ENCODE data around the gene TMEM191C. TPM values are rescaled to one million over a fixed set of nuclear protein-coding genes. Genes with fewer than 3 reads are reported as not detected.
A peak's percentile ranks its signal among the peaks of the same experiment; 100 is the strongest.

The TMEM191C gene
- total RNA-seq, 2 donors from 2014 or later: 0.33 TPM; not detected in 1

DNA sequence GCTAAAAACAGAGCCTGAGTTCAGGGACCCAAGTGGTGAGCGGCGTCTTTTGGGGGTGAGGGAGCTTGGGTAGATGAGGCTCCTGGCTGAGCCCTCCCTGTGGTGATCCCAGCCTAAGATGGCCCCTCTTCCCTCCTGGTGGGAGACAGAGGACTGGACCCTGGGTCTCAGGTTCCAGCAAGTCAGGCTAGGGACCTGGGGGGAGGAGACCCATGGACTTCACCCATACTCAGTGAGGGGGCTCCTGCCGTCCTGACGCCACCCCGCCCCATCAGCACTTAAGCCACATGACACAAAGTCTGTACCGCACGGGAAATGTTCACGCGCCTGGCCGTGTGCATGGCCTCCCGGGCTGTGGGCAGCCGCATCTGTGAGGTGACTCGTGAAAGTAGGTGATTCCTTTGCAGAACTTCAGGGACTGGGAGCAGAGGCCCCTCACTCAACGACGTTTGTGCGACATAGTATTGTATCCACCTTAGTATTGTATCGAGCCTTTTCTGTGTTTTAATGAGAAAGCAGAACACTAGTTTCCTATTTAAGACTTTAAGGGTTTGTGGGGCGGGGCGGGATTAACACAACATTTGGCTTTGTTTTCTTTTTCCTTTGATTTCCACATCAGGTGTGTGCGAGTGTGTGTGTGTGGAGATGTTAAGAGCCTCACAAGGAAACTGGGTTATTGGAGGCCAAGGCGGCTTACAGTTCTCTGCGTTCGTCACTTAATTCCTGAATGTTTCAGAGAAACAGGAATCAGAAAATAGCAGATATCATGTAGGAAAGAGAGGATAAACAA, 18.4 kb upstream of the TMEM191C start:
- peaks cover 30% of the 10 kb centered on the region for H3K4me1 ChIP-seq
- no peak overlapping the region for H3K4me3 ChIP-seq
- DNase-seq: peak in 3 of 4 donors; percentile 1 to 10 (median 4)
- no peaks in the 10 kb centered on the region for H3K27me3 ChIP-seq
- intact Hi-C loops (cut with DNase I): no loop called here
- 93% methylated on average over 18 to 23 of the region's 23 CpGs for WGBS, 2 donors
- no peak for ATAC-seq
- no peak for TF ChIP-seq POLR2A (IDR thresholded peaks at IDR 0.05)
- TF ChIP-seq, protein P1, sequence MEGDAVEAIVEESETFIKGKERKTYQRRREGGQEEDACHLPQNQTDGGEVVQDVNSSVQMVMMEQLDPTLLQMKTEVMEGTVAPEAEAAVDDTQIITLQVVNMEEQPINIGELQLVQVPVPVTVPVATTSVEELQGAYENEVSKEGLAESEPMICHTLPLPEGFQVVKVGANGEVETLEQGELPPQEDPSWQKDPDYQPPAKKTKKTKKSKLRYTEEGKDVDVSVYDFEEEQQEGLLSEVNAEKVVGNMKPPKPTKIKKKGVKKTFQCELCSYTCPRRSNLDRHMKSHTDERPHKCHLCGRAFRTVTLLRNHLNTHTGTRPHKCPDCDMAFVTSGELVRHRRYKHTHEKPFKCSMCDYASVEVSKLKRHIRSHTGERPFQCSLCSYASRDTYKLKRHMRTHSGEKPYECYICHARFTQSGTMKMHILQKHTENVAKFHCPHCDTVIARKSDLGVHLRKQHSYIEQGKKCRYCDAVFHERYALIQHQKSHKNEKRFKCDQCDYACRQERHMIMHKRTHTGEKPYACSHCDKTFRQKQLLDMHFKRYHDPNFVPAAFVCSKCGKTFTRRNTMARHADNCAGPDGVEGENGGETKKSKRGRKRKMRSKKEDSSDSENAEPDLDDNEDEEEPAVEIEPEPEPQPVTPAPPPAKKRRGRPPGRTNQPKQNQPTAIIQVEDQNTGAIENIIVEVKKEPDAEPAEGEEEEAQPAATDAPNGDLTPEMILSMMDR (IDR thresholded peaks at IDR 0.05): no peak
- peaks cover 0 to 10% of the 10 kb centered on the region in 2 donors for H3K36me3 ChIP-seq (replicated peaks in 1 of 2; ENCODE audit: insufficient read depth in 1 of 2, low read depth in 2 of 2)
- no peak overlapping the region for H3K27ac ChIP-seq
- no peaks in the 10 kb centered on the region for H3K9me3 ChIP-seq

DNA sequence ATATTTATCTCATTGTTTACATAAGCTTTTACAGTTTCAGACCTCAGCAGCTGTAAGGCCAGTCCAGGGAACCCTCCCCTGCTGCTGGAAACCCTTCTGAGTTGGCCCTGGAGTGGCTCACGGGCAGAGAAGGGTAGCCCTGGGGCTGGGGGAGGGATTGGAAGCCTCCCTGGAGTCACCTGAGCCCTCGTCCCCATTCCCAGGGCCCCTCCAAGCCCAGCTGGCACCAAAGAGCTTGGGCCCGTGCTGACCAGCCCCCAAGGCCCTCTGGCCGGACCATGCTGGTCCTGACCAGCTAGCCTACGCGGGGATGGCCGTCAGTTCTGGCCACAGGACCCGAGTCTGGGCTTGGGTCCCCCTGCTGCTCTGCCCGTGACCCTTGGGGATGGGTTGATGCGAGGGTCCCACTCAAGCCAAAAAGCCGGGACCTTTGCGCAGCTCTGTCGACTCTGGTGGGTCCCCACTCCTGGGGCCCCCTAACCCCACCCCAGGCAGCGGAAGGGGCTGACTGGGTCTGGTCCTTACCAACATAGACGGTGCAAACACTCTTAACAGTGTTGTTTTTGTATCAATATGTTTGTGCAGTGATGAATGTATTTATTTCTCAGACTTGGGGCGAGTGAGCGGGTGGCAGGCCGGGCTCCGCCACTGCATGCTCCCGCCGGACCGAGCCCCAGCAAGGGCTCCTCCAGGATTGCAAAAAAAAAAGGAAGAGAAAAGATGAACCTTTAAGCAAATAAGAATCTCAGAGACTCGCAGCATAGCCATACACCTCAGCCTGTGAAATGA, 17.5 kb upstream of the TMEM191C start:
- peaks cover 21% of the 10 kb centered on the region for H3K4me1 ChIP-seq
- no peak for ATAC-seq
- no peak overlapping the region for H3K4me3 ChIP-seq
- TF ChIP-seq, protein P1 (IDR thresholded peaks at IDR 0.05): no peak
- no peak for TF ChIP-seq POLR2A (IDR thresholded peaks at IDR 0.05)
- no peaks in the 10 kb centered on the region for H3K9me3 ChIP-seq
- peaks cover 0 to 10% of the 10 kb centered on the region in 2 donors for H3K36me3 ChIP-seq (replicated peaks in 1 of 2; ENCODE audit: insufficient read depth in 1 of 2, low read depth in 2 of 2)
- DNase-seq: peak in 3 of 4 donors; percentile 1 to 7 (median 6)
- H3K27me3 ChIP-seq: no peaks in the 10 kb centered on the region
- WGBS, 2 donors: 91 to 95% methylated on average over 19 to 20 of the region's 23 CpGs
- intact Hi-C loops (cut with DNase I): no loop called here
- no peak overlapping the region for H3K27ac ChIP-seq

DNA sequence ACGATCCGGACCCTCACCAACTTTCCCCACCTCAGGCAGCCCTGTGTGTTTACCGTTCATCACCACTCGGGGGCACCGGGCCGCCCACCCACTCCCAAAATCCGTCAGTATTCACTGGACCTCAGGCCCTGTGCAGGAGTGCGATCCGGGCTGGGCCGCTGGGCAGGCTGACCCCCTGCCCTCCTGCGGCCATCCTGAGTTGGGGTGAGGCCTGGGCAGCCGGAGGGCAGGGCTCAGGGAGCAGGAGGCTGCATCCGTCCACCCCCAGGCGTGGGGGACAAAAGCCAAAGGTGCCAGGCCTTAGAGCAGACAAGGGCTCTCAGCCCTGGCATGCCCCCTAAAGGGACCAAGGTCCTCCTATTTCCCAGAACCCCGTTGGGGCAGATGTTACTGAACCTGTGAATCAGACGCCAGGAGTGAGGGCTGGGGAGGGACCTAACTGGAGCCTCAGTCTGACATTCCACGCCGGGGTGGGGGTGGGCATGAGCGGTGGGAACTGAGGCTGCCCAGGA, 16.8 kb upstream of the TMEM191C start:
- intact Hi-C loops (cut with DNase I): no loop called here
- H3K4me3 ChIP-seq: no peak overlapping the region
- no peak overlapping the region for H3K27ac ChIP-seq
- WGBS, 2 donors: 81 to 84% methylated on average over 4 to 19 of the region's 19 CpGs
- no peaks in the 10 kb centered on the region for H3K9me3 ChIP-seq
- peak in 1 of 4 donors; percentile 1 for DNase-seq
- no peak for ATAC-seq
- TF ChIP-seq, protein P1 (IDR thresholded peaks at IDR 0.05): no peak
- no peak for TF ChIP-seq POLR2A (IDR thresholded peaks at IDR 0.05)
- peaks cover 21% of the 10 kb centered on the region for H3K4me1 ChIP-seq
- peaks cover 0 to 6% of the 10 kb centered on the region in 2 donors for H3K36me3 ChIP-seq (replicated peaks in 1 of 2; ENCODE audit: insufficient read depth in 1 of 2, low read depth in 2 of 2)
- H3K27me3 ChIP-seq: no peaks in the 10 kb centered on the region

DNA sequence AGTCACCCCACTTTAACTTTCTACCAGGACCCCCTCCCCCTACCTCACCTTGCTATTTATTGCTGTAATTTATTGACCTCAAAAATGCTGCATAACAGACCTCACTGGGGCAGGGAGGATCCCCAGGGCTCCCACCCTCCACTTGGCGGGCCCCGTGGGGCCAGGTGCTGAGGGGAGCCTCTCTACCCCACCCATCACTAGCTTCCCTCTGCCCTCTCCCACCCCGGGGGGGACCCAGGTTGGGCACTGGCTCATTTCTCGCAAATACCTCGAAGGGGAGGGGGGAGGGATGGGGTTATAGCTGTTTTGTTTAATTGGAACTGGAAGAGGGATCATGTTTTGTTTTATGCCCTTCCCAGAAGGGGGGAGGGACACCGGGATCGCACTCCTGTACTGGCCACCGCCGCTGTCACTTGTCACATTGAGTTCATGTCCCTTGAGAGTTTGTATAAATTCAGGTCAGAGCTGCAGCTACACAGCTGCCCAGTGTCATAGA, 16.3 kb upstream of the TMEM191C start:
- intact Hi-C loops (cut with DNase I): no loop called here
- no peaks in the 10 kb centered on the region for H3K27me3 ChIP-seq
- peaks cover 0 to 4% of the 10 kb centered on the region in 2 donors for H3K36me3 ChIP-seq (replicated peaks in 1 of 2; ENCODE audit: insufficient read depth in 1 of 2, low read depth in 2 of 2)
- no peak overlapping the region for H3K4me3 ChIP-seq
- WGBS, 2 donors: 57 to 73% methylated on average over 8 to 9 of the region's 9 CpGs
- H3K27ac ChIP-seq: no peak overlapping the region
- TF ChIP-seq, protein P1 (IDR thresholded peaks at IDR 0.05): no peak
- TF ChIP-seq POLR2A (IDR thresholded peaks at IDR 0.05): no peak
- no peak for DNase-seq
- no peak for ATAC-seq
- H3K4me1 ChIP-seq: peaks cover 21% of the 10 kb centered on the region
- H3K9me3 ChIP-seq: no peaks in the 10 kb centered on the region
